Glomerular visceral epithelial cell (primary cell): Measurements from ENCODE around the gene SRRM3.
"Not testable (repeated sequence)": the region's sequence is repeated elsewhere in the genome, so short reads cannot be mapped to it uniquely, and the experiment has no call there.

ENCODE experiments used
- DNase-seq: peaks from one replicate; pipeline ENCODE4 v3.0.0-alpha.2; 2016; ENCODE audit errors: extremely low spot score

The SRRM3 gene

GRCh38 chr7:76201732-76202665 is at the start of gene SRRM3:
TSS of gene SRRM3 (plus strand) at chr7:76201896. CDS start at chr7:76235067, 33,171 bp downstream.
- peak; percentile 72 for DNase-seq

- DNase-seq, result peak; percentile 9
These were observed 49.8 kb upstream of the SRRM3 start for GRCh38 chr7:76151932-76152331.

- DNase-seq, result not testable (repeated sequence)
These were observed 48.0 kb upstream of the SRRM3 start for GRCh38 chr7:76153571-76154230.

- DNase-seq, result peak; percentile 16
These were observed 45.8 kb upstream of the SRRM3 start for GRCh38 chr7:76155938-76156337.

GRCh38 chr7:76156992-76157685 is 44.6 kb upstream of the SRRM3 start:
- DNase-seq, result not testable (repeated sequence)

GRCh38 chr7:76158416-76158815 is 43.3 kb upstream of the SRRM3 start:
- not testable (repeated sequence) for DNase-seq

GRCh38 chr7:76162416-76163170 is 39.1 kb upstream of the SRRM3 start:
- DNase-seq, result not testable (repeated sequence)

- not testable (repeated sequence) for DNase-seq
These were observed 37.9 kb upstream of the SRRM3 start for GRCh38 chr7:76163812-76164211.

- DNase-seq, result no peak
These were observed 36.4 kb upstream of the SRRM3 start for GRCh38 chr7:76165106-76165972.

GRCh38 chr7:76165973-76166403 is 35.7 kb upstream of the SRRM3 start:
- DNase-seq, result no peak

- peak; percentile 94 for DNase-seq
These were observed 35.1 kb upstream of the SRRM3 start for GRCh38 chr7:76166404-76167255.

GRCh38 chr7:76173566-76174205 is 28.0 kb upstream of the SRRM3 start:
- DNase-seq, result no peak

- not testable (repeated sequence) for DNase-seq
These were observed 24.7 kb upstream of the SRRM3 start for GRCh38 chr7:76176951-76177350.

- no peak for DNase-seq
These were observed 22.0 kb upstream of the SRRM3 start for GRCh38 chr7:76179686-76180085.

GRCh38 chr7:76182225-76182960 is 19.3 kb upstream of the SRRM3 start:
- no peak for DNase-seq

- DNase-seq, result no peak
These were observed 16.4 kb upstream of the SRRM3 start for GRCh38 chr7:76185187-76185896.

- DNase-seq, result no peak
These were observed 14.4 kb upstream of the SRRM3 start for GRCh38 chr7:76187272-76187671.

GRCh38 chr7:76189276-76189675 is 12.4 kb upstream of the SRRM3 start:
- DNase-seq, result no peak
